Prostate gland (tissue), 2 donors: ENCODE data around the gene DPEP1. TPM values are rescaled to one million over a fixed set of nuclear protein-coding genes. Genes with fewer than 3 reads are reported as not detected.
"Not testable (repeated sequence)": the region's sequence is repeated elsewhere in the genome, so short reads cannot be mapped to it uniquely, and the experiment has no call there.

Experiments used
- DNase-seq: peaks from one replicate; pipeline ENCODE4 v3.0.0-alpha.2; 2019; ENCODE audit warnings: low spot score
- H3K27ac ChIP-seq, 2 donors: fragments of 200-600 bp; sonication (generic); 2 replicates each; pipeline ENCODE4 v1.5.1; 2017 to 2019
- H3K27me3 ChIP-seq: fragments of 200-600 bp; sonication (generic); replicated peaks from 2 replicates; pipeline ENCODE4 v1.5.1; 2019; ENCODE audit not compliant: insufficient read depth
- H3K36me3 ChIP-seq, 2 donors: fragments of 200-600 bp; sonication (generic); 1 replicate in 1 of 2; 2 replicates in 1 of 2; pipeline versions ENCODE4 v1.5.1 to v1.8.1; 2017 to 2019
- H3K4me1 ChIP-seq: fragments of 200-600 bp; sonication (generic); replicated peaks from 2 replicates; pipeline ENCODE4 v1.5.1; 2019
- H3K4me3 ChIP-seq, 2 donors: fragments of 200-600 bp; sonication (generic); 2 replicates each; pipeline ENCODE4 v1.5.1; 2017 to 2019
- H3K9me3 ChIP-seq: fragments of 200-600 bp; sonication (generic); 2 replicates; pipeline ENCODE4 v1.5.1; 2017
- CTCF ChIP-seq, 4 experiments: fragments of 200-600 bp in 2 of 4; fragments of 450-650 bp in 2 of 4; sonication (generic) in 2 of 4; IDR thresholded peaks; 1 replicate in 3 of 4; 2 replicates in 1 of 4; pipeline ENCODE4 v1.5.1; 2016 to 2019; ENCODE audit warnings: antibody characterized with exemption in 4 of 4, mild to moderate bottlenecking in 2 of 4, moderate library complexity in 2 of 4
- POLR2A ChIP-seq: fragments of 450-650 bp; IDR thresholded peaks from one replicate; pipeline ENCODE4 v1.6.1; 2016; ENCODE audit warnings: antibody characterized with exemption, mild to moderate bottlenecking
- POLR2AphosphoS5 ChIP-seq: sonication (generic); formaldehyde crosslinking; IDR thresholded peaks from one replicate; pipeline ENCODE4 v1.6.1; 2017; ENCODE audit warnings: antibody characterized with exemption
- WGBS: methylation state at CpG from one replicate; pipeline ENCODE4 v1.1.5; 2018; 5-methylcytosine and 5-hydroxymethylcytosine counted together
- intact Hi-C: fragments of 100-400 bp; cut with DNase I; formaldehyde crosslinking; loops from one replicate; pipeline ENCODE4 v1.14.2; 2022
- total RNA-seq, 2 donors: library from RNA; depleted of rRNA; stranded (reverse); fragments of >200 nt; gene quantifications; one replicate each; pipeline ENCODE4 v1.1.0, GENCODE V29; 2016

DPEP1 gene
- total RNA-seq, 2 donors from 2014 or later = 274 TPM; not detected in 1

GRCh38 chr16:89586218-89586617, 27.2 kb upstream of the DPEP1 start:
- intact Hi-C loops = no loop called here
- Histone ChIP-seq H3K27ac (no peak overlapping the region), H3K4me1 (peaks cover 9% of the 10 kb centered on the region), H3K9me3 (no peaks in the 10 kb centered on the region), H3K4me3 (no peak overlapping the region), H3K36me3 (no peaks in the 10 kb centered on the region), H3K27me3 (no peaks in the 10 kb centered on the region)
- no peak for DNase-seq
- TF ChIP-seq CTCF (IDR thresholded peaks at IDR 0.05) (no peak), POLR2A (no peak), POLR2AphosphoS5 (no peak)
- WGBS = 80% methylated on average over 7 of the region's 7 CpGs

- H3K27me3 ChIP-seq = no peaks in the 10 kb centered on the region
- peaks cover 9% of the 10 kb centered on the region for H3K4me1 ChIP-seq
- WGBS = 80% methylated on average over 9 of the region's 25 CpGs
- intact Hi-C loops = no loop called here
- H3K4me3 ChIP-seq = no peak overlapping the region
- H3K9me3 ChIP-seq = no peaks in the 10 kb centered on the region
- H3K36me3 ChIP-seq = no peaks in the 10 kb centered on the region
- no peak overlapping the region for H3K27ac ChIP-seq
- TF ChIP-seq CTCF (IDR thresholded peaks at IDR 0.05) (no peak), POLR2A (no peak), POLR2AphosphoS5 (no peak)
- DNase-seq = no peak
Measured at GRCh38 chr16:89586853-89587252, 26.6 kb upstream of the DPEP1 start.

GRCh38 chr16:89587676-89588075, 25.8 kb upstream of the DPEP1 start:
- H3K4me3 ChIP-seq, DNase-seq, intact Hi-C loops, H3K27me3 ChIP-seq, H3K9me3 ChIP-seq, H3K4me1 ChIP-seq, H3K36me3 ChIP-seq, H3K27ac ChIP-seq: not testable (repeated sequence)
- whole genome bisulfite sequencing = over 99% methylated on average over 10 of the region's 36 CpGs

GRCh38 chr16:89588413-89589109, 24.9 kb upstream of the DPEP1 start:
- TF ChIP-seq POLR2AphosphoS5 (no peak), CTCF (IDR thresholded peaks at IDR 0.05) (no peak), POLR2A (no peak)
- Histone ChIP-seq H3K36me3 (no peaks in the 10 kb centered on the region), H3K4me1 (no peaks in the 10 kb centered on the region), H3K4me3 (no peak overlapping the region), H3K27me3 (no peaks in the 10 kb centered on the region), H3K27ac (no peak overlapping the region), H3K9me3 (no peaks in the 10 kb centered on the region)
- 91% methylated on average over 25 of the region's 26 CpGs for WGBS
- DNase-seq = no peak
- intact Hi-C loops = no loop called here

GRCh38 chr16:89589241-89589926, 24.1 kb upstream of the DPEP1 start:
- H3K36me3 ChIP-seq = no peaks in the 10 kb centered on the region
- TF ChIP-seq POLR2A = no peak
- TF ChIP-seq CTCF (IDR thresholded peaks at IDR 0.05) = no peak
- TF ChIP-seq POLR2AphosphoS5 = no peak
- no peaks in the 10 kb centered on the region for H3K9me3 ChIP-seq
- H3K27me3 ChIP-seq = no peaks in the 10 kb centered on the region
- 90% methylated on average over 21 of the region's 21 CpGs for WGBS
- intact Hi-C loops = no loop called here
- H3K4me1 ChIP-seq = no peaks in the 10 kb centered on the region
- no peak for DNase-seq
- no peak overlapping the region for H3K27ac ChIP-seq
- no peak overlapping the region for H3K4me3 ChIP-seq
